ENCODE data around the gene CMTM8.

The CMTM8 gene

DNA sequence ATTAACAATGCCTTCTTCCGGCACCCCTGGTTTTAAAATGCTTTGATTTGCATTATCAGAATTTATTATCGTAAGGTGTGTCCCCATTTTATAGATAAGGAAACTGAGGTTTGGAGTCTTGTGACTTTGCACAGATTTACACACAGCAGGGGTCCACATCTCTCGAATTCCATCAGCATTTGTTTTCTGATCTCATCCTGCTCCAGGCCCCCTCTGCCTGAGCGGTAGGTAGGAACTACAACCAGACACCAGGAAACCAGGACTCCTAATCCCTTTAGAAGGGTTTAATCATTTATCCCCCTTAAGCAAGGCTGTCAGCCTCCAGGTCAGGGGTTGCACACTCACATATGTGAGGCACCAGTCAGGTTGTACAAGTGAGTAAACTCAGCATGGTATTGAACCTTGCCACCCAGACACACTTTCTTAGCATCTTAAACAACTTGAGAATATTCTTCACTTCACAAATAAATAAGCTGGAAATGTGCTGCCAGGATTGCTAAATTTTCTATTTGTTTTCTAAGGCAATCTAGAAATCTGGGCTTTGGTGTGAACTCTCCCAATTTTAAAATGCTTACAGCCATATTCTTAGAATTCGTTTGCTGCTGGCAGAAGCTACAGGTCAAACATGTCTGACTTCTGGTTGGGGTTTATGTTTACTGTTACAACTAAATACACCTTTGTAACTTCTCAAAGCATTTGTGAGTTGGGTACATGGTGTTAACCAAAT, 121.4 kb downstream of the CMTM8 start:
- no peak overlapping the region for H3K4me3 ChIP-seq (ENCODE audit: low read length)
- no peak overlapping the region for H3K9ac ChIP-seq (ENCODE audit: low read length)
- H3K4me1 ChIP-seq (ENCODE audit: control insufficient read depth, insufficient read depth, low read length): peaks cover 9% of the 10 kb centered on the region
- H3K36me3 ChIP-seq (ENCODE audit: control insufficient read depth, insufficient read depth, low read length): no peaks in the 10 kb centered on the region
- no peaks in the 10 kb centered on the region for H3K27me3 ChIP-seq (ENCODE audit: control insufficient read depth, insufficient read depth, low read length)
- H3K9me3 ChIP-seq (ENCODE audit: control insufficient read depth, low read length): no peaks in the 10 kb centered on the region

DNA sequence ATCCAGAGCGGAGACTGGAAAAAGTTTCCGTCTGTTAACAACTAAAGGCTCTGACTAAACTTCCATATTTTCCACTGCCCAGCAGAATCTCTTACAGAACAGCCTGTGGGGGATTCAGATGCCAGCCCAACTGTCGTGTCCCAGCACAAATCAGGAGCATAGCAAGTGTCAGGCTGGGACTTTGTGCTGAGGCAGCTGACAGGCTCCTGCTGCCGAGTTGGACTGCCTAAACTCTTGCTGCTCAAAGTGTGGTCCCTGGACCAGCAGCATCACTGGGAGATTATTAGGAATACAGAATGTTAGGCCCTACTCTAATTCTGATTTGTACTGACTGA, 122.0 kb downstream of the CMTM8 start:
- Histone ChIP-seq H3K4me3 (ENCODE audit: low read length) (no peak overlapping the region), H3K9me3 (ENCODE audit: control insufficient read depth, low read length) (no peaks in the 10 kb centered on the region)

DNA sequence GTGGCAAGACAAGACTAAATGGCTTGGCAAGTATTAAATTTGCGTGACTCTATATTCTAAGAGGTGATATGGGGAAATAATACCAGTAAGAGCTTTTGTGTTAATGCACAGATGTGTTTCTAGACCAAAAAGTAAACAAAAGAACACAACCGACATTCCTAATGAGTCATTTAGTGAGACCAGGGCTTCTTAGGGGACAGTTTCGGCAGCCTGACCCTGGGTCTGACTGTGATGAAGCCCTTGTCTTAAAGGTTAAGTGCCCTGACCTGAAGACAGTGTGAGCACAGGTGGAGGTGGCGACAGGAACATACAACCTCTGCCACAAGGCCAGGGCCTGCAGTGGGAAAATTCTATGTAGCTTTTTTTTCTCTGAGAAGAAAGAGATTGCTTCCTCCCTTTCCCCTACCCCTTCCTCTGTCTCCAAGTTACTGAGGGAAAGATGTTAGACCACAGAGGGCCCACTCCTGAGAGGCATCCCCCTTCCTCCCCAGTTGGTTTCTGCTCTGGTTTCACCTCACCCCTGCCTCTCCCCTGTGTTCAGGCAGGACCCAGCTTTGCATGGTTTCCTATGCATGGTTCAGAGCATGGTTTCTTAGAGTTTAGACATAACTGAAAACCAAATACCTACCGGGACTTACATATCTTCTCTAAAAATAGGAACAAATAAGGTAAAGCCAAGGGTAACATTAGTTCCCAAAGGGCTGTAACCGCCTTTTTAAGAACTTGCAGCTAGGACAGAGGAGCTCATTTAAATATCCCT, 128.3 kb downstream of the CMTM8 start:
- H3K4me1 ChIP-seq (ENCODE audit: control insufficient read depth, insufficient read depth, low read length): no peaks in the 10 kb centered on the region
- H3K27me3 ChIP-seq (ENCODE audit: control insufficient read depth, insufficient read depth, low read length): no peaks in the 10 kb centered on the region
- H3K9ac ChIP-seq (ENCODE audit: low read length): no peak overlapping the region
- no peaks in the 10 kb centered on the region for H3K36me3 ChIP-seq (ENCODE audit: control insufficient read depth, insufficient read depth, low read length)
- H3K4me3 ChIP-seq (ENCODE audit: low read length): no peak overlapping the region
- no peaks in the 10 kb centered on the region for H3K9me3 ChIP-seq (ENCODE audit: control insufficient read depth, low read length)

More for the DNA sequence above, 122.0 kb downstream of the CMTM8 start:
- H3K36me3 ChIP-seq (ENCODE audit: control insufficient read depth, insufficient read depth, low read length): no peaks in the 10 kb centered on the region
- no peak overlapping the region for H3K9ac ChIP-seq (ENCODE audit: low read length)
- H3K4me1 ChIP-seq (ENCODE audit: control insufficient read depth, insufficient read depth, low read length): peaks cover 9% of the 10 kb centered on the region
- no peaks in the 10 kb centered on the region for H3K27me3 ChIP-seq (ENCODE audit: control insufficient read depth, insufficient read depth, low read length)

DNA sequence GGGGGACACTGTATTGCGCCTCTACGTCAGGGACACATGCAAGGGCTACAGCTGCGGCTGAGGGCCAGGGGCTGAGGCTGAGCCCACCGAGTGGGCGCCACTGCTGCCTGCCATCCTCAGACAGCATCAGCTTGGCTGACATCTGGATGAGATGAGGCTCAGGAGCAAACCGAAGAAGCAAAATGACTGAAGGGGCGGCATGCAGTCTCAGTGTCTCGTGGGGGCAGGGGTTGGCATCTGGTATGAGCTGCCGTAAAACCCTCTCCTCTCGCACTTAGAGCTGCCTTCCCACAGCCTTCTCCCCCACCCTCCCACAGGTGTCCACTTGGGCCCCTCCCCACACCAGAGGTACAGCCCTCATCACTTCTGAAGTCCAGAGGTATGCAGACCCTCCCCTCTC, 129.0 kb downstream of the CMTM8 start:
- Histone ChIP-seq H3K36me3 (ENCODE audit: control insufficient read depth, insufficient read depth, low read length) (no peaks in the 10 kb centered on the region), H3K9ac (ENCODE audit: low read length) (no peak overlapping the region), H3K4me1 (ENCODE audit: control insufficient read depth, insufficient read depth, low read length) (no peaks in the 10 kb centered on the region), H3K27me3 (ENCODE audit: control insufficient read depth, insufficient read depth, low read length) (no peaks in the 10 kb centered on the region), H3K4me3 (ENCODE audit: low read length) (no peak overlapping the region), H3K9me3 (ENCODE audit: control insufficient read depth, low read length) (no peaks in the 10 kb centered on the region)

DNA sequence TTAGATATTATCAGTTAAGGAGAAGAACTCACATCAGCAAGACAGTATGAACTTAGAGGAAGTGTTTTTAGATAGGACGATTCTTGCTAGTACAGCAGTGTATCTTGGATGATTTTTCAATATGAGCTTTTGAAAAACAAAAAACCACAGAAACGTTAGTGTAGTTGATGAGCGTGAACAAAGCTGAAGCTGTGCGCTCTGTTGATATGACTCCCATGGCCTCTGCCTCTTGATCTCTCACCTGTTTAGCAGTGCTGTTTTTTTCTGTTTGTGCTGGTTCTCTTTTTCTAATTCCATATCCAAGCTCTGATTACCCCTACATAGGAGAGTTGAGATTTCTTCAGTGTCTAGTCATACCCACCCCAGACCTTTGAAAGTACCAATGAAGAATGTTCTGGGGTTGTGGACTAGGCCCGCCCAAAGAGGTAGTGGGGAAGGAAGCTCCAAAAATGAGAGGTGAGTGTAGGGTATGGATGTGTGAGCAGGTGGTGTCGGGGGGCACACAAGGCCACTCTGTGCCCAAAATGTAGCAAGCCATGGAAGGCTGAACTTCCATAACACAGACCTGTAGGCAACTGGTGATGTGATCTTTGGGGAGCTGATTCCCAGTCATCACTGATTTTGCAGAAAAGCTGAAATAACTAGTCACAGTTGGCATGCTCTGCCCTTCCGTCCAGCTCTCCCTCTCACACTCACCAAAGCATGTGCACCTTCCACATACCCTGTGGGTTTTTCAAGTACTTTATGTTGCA, 133.2 kb downstream of the CMTM8 start:
- Histone ChIP-seq H3K9me3 (ENCODE audit: control insufficient read depth, low read length) (no peaks in the 10 kb centered on the region), H3K27me3 (ENCODE audit: control insufficient read depth, insufficient read depth, low read length) (no peaks in the 10 kb centered on the region), H3K4me3 (ENCODE audit: low read length) (no peak overlapping the region), H3K36me3 (ENCODE audit: control insufficient read depth, insufficient read depth, low read length) (no peaks in the 10 kb centered on the region), H3K4me1 (ENCODE audit: control insufficient read depth, insufficient read depth, low read length) (no peaks in the 10 kb centered on the region), H3K9ac (ENCODE audit: low read length) (no peak overlapping the region)

DNA sequence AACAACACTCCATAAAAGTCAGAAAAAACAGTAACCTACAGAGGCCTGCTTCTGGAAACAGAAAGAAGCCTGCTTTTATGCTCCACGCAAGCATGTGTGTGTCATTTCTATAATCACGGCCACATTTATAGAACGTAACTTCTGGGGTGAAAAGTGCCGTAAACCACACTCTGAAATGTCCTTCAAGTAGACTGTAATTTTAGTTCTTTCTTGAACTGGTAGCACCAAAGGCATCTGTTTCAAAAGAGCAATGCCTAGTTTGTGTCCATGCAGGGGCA, 133.7 kb downstream of the CMTM8 start:
- Histone ChIP-seq H3K36me3 (ENCODE audit: control insufficient read depth, insufficient read depth, low read length) (no peaks in the 10 kb centered on the region), H3K4me3 (ENCODE audit: low read length) (no peak overlapping the region), H3K9ac (ENCODE audit: low read length) (no peak overlapping the region), H3K27me3 (ENCODE audit: control insufficient read depth, insufficient read depth, low read length) (no peaks in the 10 kb centered on the region), H3K4me1 (ENCODE audit: control insufficient read depth, insufficient read depth, low read length) (no peaks in the 10 kb centered on the region), H3K9me3 (ENCODE audit: control insufficient read depth, low read length) (no peaks in the 10 kb centered on the region)

DNA sequence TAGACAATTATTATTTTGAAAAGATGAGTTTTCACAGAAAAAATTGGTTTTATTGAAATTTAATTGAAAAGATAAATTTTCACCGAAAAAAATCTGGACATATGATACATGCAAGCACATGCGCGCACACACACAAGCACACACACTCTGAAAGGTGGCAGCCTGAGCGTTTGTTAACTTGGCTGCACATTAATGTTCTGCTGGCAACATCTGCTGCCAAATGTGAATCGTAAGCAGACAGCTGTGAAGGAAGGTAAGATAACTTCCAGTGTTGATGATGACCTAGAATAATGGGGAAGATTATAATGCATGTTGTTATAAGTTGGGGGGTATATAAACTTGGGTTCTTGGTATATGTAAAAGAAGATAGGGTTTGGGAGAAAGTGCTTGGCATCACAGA, 134.8 kb downstream of the CMTM8 start:
- no peaks in the 10 kb centered on the region for H3K4me1 ChIP-seq (ENCODE audit: control insufficient read depth, insufficient read depth, low read length)
- H3K27me3 ChIP-seq (ENCODE audit: control insufficient read depth, insufficient read depth, low read length): no peaks in the 10 kb centered on the region
- no peaks in the 10 kb centered on the region for H3K9me3 ChIP-seq (ENCODE audit: control insufficient read depth, low read length)
- H3K36me3 ChIP-seq (ENCODE audit: control insufficient read depth, insufficient read depth, low read length): no peaks in the 10 kb centered on the region
- H3K9ac ChIP-seq (ENCODE audit: low read length): no peak overlapping the region
- no peak overlapping the region for H3K4me3 ChIP-seq (ENCODE audit: low read length)

DNA sequence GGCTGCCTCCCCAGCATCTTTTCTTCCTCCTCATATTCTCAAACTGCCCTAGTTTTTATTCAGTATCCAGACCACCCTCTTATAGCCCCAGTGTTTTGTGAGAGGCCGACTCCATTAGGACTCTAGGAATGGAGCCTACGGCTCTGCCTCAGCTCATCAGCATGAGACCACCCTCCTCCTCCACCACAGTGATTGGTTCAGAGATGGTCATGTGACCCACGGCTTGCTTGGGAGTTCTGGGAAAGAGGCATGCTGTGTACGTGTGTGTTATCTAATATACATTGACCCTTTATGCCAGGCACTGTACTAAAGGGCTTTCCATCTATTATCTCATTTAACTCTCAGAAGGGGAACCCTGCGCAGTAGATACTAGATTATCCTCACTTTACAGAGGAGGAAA, 135.4 kb downstream of the CMTM8 start:
- no peak overlapping the region for H3K4me3 ChIP-seq (ENCODE audit: low read length)

DNA sequence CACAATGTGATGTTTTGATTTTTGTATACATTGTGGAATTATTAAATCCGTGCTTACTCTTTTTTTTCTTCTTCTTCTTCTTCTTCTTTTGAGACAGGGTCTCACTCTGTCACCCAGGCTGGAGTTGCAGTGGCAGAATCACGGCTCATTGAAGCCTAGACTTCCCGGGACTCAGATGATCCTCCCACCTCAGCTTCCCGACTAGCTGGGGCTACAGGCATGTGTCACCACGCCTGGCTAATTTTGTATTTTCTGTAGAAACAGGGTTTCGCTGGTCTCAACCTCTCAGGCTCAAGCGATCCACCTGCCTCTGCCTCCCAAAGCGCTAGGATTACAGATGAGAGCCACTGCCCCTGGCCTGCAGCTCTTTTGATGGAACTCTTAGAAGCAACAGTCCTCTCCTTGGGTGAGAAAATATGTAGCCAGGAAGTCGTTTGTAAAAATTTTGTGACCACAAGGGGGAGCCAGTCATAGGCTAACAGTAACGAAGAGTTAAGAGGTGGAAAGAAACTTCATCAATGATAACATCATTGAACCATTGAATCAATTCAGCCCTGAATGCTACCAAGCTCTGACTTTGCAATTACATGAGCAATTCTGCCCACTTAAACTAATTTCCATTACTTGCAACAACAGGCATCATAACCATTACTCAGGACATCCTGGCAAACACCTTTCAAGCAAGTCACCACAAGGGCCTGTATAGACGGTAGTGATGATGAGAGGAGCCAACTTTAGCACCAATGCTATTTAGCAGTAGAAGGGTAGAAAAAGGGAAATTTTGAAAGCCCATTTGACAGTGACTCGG, 136.5 kb downstream of the CMTM8 start:
- no peak overlapping the region for H3K9ac ChIP-seq (ENCODE audit: low read length)
- no peaks in the 10 kb centered on the region for H3K4me1 ChIP-seq (ENCODE audit: control insufficient read depth, insufficient read depth, low read length)
- H3K4me3 ChIP-seq (ENCODE audit: low read length): no peak overlapping the region
- H3K9me3 ChIP-seq (ENCODE audit: control insufficient read depth, low read length): no peaks in the 10 kb centered on the region
- H3K36me3 ChIP-seq (ENCODE audit: control insufficient read depth, insufficient read depth, low read length): no peaks in the 10 kb centered on the region
- no peaks in the 10 kb centered on the region for H3K27me3 ChIP-seq (ENCODE audit: control insufficient read depth, insufficient read depth, low read length)

More for the DNA sequence above, 135.4 kb downstream of the CMTM8 start:
- no peaks in the 10 kb centered on the region for H3K27me3 ChIP-seq (ENCODE audit: control insufficient read depth, insufficient read depth, low read length)
- H3K4me1 ChIP-seq (ENCODE audit: control insufficient read depth, insufficient read depth, low read length): no peaks in the 10 kb centered on the region
- no peak overlapping the region for H3K9ac ChIP-seq (ENCODE audit: low read length)
- H3K36me3 ChIP-seq (ENCODE audit: control insufficient read depth, insufficient read depth, low read length): no peaks in the 10 kb centered on the region
- H3K9me3 ChIP-seq (ENCODE audit: control insufficient read depth, low read length): no peaks in the 10 kb centered on the region

DNA sequence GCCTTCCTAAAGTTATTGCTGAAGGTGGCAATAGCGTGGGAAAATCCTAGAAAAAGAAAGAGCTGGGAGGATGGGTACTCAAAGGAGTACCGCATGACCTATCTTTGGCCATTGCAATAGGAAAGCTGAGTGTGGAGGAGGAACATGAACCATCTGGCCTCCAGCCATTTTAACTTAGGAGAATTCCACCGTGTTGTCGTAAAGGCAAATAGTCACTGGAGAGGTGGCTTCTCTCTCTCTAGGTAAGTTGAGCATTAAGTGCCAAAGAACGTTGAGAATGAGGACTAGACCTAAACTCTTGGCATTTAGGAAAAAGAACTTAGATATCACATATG, 137.1 kb downstream of the CMTM8 start:
- Histone ChIP-seq H3K9ac (ENCODE audit: low read length) (no peak overlapping the region), H3K4me3 (ENCODE audit: low read length) (no peak overlapping the region), H3K4me1 (ENCODE audit: control insufficient read depth, insufficient read depth, low read length) (no peaks in the 10 kb centered on the region), H3K9me3 (ENCODE audit: control insufficient read depth, low read length) (no peaks in the 10 kb centered on the region), H3K27me3 (ENCODE audit: control insufficient read depth, insufficient read depth, low read length) (no peaks in the 10 kb centered on the region), H3K36me3 (ENCODE audit: control insufficient read depth, insufficient read depth, low read length) (no peaks in the 10 kb centered on the region)

DNA sequence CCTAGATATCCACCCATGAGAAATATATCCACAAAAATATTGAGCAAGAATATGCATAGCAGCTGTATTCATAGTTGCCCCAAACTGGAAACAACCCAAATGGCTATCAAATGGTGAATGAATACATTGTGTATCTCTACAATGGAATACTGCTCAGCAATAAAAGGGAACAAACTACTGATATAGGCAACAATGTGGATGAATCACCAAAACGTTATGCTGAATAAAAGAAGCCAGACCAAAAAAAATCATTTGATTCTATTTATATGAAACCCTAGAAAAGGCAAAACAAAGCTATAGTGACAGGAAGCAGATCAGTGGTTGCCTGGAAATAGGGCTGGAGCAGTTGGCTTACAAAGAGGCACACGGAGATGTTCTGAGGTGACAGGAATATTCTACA, 137.6 kb downstream of the CMTM8 start:
- H3K9ac ChIP-seq (ENCODE audit: low read length): no peak overlapping the region
- H3K4me3 ChIP-seq (ENCODE audit: low read length): no peak overlapping the region
- no peaks in the 10 kb centered on the region for H3K36me3 ChIP-seq (ENCODE audit: control insufficient read depth, insufficient read depth, low read length)
- no peaks in the 10 kb centered on the region for H3K4me1 ChIP-seq (ENCODE audit: control insufficient read depth, insufficient read depth, low read length)
- H3K27me3 ChIP-seq (ENCODE audit: control insufficient read depth, insufficient read depth, low read length): no peaks in the 10 kb centered on the region
- no peaks in the 10 kb centered on the region for H3K9me3 ChIP-seq (ENCODE audit: control insufficient read depth, low read length)

All from mucosa of stomach (tissue), 1 donor.